ENCODE data around the gene NIPAL4. TPM values are rescaled to one million over a fixed set of nuclear protein-coding genes. Genes with fewer than 3 reads are reported as not detected.

NIPAL4 gene
- total and polyA plus RNA-seq, 9 donors, result 0.08 to 1.0 (median 0.34) TPM

GRCh38 chr5:157446412-157446935 is 13.5 kb upstream of the NIPAL4 start:
- Histone ChIP-seq H3K27ac (ENCODE audit: low read length) (no peak overlapping the region), H3K9me3 (replicated peaks; ENCODE audit: control insufficient read depth, low read depth, low read length) (no peaks in the 10 kb centered on the region), H3K4me3 (ENCODE audit: low read length) (no peak overlapping the region), H3K36me3 (ENCODE audit: control insufficient read depth, insufficient read depth, low read length) (no peaks in the 10 kb centered on the region), H3K27me3 (ENCODE audit: control insufficient read depth, insufficient read depth, low read length) (no peaks in the 10 kb centered on the region), H3K4me1 (ENCODE audit: control insufficient read depth, insufficient read depth, low read length) (peaks cover 14% of the 10 kb centered on the region)
- 91% methylated on average over 5 of the region's 9 CpGs for WGBS (ENCODE audit: insufficient coverage)
- no peak for DNase-seq

- H3K27me3 ChIP-seq (ENCODE audit: control insufficient read depth, insufficient read depth, low read length), result no peaks in the 10 kb centered on the region
- H3K4me3 ChIP-seq (ENCODE audit: low read length), result no peak overlapping the region
- H3K9me3 ChIP-seq (replicated peaks; ENCODE audit: control insufficient read depth, low read depth, low read length), result no peaks in the 10 kb centered on the region
- no peak for DNase-seq
- H3K36me3 ChIP-seq (ENCODE audit: control insufficient read depth, insufficient read depth, low read length), result no peaks in the 10 kb centered on the region
- peaks cover 14% of the 10 kb centered on the region for H3K4me1 ChIP-seq (ENCODE audit: control insufficient read depth, insufficient read depth, low read length)
- no peak overlapping the region for H3K27ac ChIP-seq (ENCODE audit: low read length)
- 82% methylated on average over 13 of the region's 13 CpGs for WGBS (ENCODE audit: insufficient coverage)
Observed at GRCh38 chr5:157447201-157447637, 12.8 kb upstream of the NIPAL4 start.

- Histone ChIP-seq H3K4me1 (ENCODE audit: control insufficient read depth, insufficient read depth, low read length) (peaks cover 6% of the 10 kb centered on the region), H3K4me3 (ENCODE audit: low read length) (no peak overlapping the region), H3K9me3 (replicated peaks; ENCODE audit: control insufficient read depth, low read depth, low read length) (no peaks in the 10 kb centered on the region), H3K27me3 (ENCODE audit: control insufficient read depth, insufficient read depth, low read length) (no peaks in the 10 kb centered on the region), H3K27ac (ENCODE audit: low read length) (no peak overlapping the region), H3K36me3 (ENCODE audit: control insufficient read depth, insufficient read depth, low read length) (no peaks in the 10 kb centered on the region)
- 20% methylated on average over 1 of the region's 6 CpGs for WGBS (ENCODE audit: insufficient coverage)
- peak; percentile 43 for DNase-seq
Observed at GRCh38 chr5:157449011-157449723, 10.8 kb upstream of the NIPAL4 start.

GRCh38 chr5:157450024-157450423 is 10.0 kb upstream of the NIPAL4 start:
- WGBS (ENCODE audit: insufficient coverage), result no CpG with 5 or more reads among the region's 3 CpGs
- Histone ChIP-seq H3K27me3 (ENCODE audit: control insufficient read depth, insufficient read depth, low read length) (no peaks in the 10 kb centered on the region), H3K4me3 (ENCODE audit: low read length) (no peak overlapping the region), H3K9me3 (replicated peaks; ENCODE audit: control insufficient read depth, low read depth, low read length) (no peaks in the 10 kb centered on the region), H3K36me3 (ENCODE audit: control insufficient read depth, insufficient read depth, low read length) (no peaks in the 10 kb centered on the region), H3K27ac (ENCODE audit: low read length) (no peak overlapping the region), H3K4me1 (ENCODE audit: control insufficient read depth, insufficient read depth, low read length) (peaks cover 6% of the 10 kb centered on the region)
- DNase-seq, result no peak

- Histone ChIP-seq H3K36me3 (ENCODE audit: control insufficient read depth, insufficient read depth, low read length) (no peaks in the 10 kb centered on the region), H3K27me3 (ENCODE audit: control insufficient read depth, insufficient read depth, low read length) (no peaks in the 10 kb centered on the region), H3K4me3 (ENCODE audit: low read length) (no peak overlapping the region), H3K27ac (ENCODE audit: low read length) (no peak overlapping the region), H3K4me1 (ENCODE audit: control insufficient read depth, insufficient read depth, low read length) (peaks cover 6% of the 10 kb centered on the region), H3K9me3 (replicated peaks; ENCODE audit: control insufficient read depth, low read depth, low read length) (no peaks in the 10 kb centered on the region)
- WGBS (ENCODE audit: insufficient coverage), result no CpG with 5 or more reads among the region's 3 CpGs
- no peak for DNase-seq
Observed at GRCh38 chr5:157451806-157452205, 8.2 kb upstream of the NIPAL4 start.

- H3K9me3 ChIP-seq (replicated peaks; ENCODE audit: control insufficient read depth, low read depth, low read length), result no peaks in the 10 kb centered on the region
- H3K27ac ChIP-seq (ENCODE audit: low read length), result no peak overlapping the region
- WGBS (ENCODE audit: insufficient coverage), result 79% methylated on average over 4 of the region's 7 CpGs
- H3K4me1 ChIP-seq (ENCODE audit: control insufficient read depth, insufficient read depth, low read length), result peaks cover 4% of the 10 kb centered on the region
- H3K4me3 ChIP-seq (ENCODE audit: low read length), result no peak overlapping the region
- H3K36me3 ChIP-seq (ENCODE audit: control insufficient read depth, insufficient read depth, low read length), result no peaks in the 10 kb centered on the region
- DNase-seq, result no peak
- no peaks in the 10 kb centered on the region for H3K27me3 ChIP-seq (ENCODE audit: control insufficient read depth, insufficient read depth, low read length)
Observed at GRCh38 chr5:157454273-157454672, 5.7 kb upstream of the NIPAL4 start.

GRCh38 chr5:157455057-157455456 is 5.0 kb upstream of the NIPAL4 start:
- Histone ChIP-seq H3K4me3 (ENCODE audit: low read length) (no peak overlapping the region), H3K36me3 (ENCODE audit: control insufficient read depth, insufficient read depth, low read length) (no peaks in the 10 kb centered on the region), H3K9me3 (replicated peaks; ENCODE audit: control insufficient read depth, low read depth, low read length) (no peaks in the 10 kb centered on the region), H3K4me1 (ENCODE audit: control insufficient read depth, insufficient read depth, low read length) (peaks cover 4% of the 10 kb centered on the region), H3K27ac (ENCODE audit: low read length) (no peak overlapping the region), H3K27me3 (ENCODE audit: control insufficient read depth, insufficient read depth, low read length) (peaks cover 6% of the 10 kb centered on the region)
- DNase-seq, result no peak
- 83% methylated on average over 7 of the region's 7 CpGs for WGBS (ENCODE audit: insufficient coverage)

GRCh38 chr5:157456301-157456700 is 3.7 kb upstream of the NIPAL4 start:
- H3K27me3 ChIP-seq (ENCODE audit: control insufficient read depth, insufficient read depth, low read length), result peaks cover 17% of the 10 kb centered on the region
- peaks cover 9% of the 10 kb centered on the region for H3K4me1 ChIP-seq (ENCODE audit: control insufficient read depth, insufficient read depth, low read length)
- H3K9me3 ChIP-seq (replicated peaks; ENCODE audit: control insufficient read depth, low read depth, low read length), result no peaks in the 10 kb centered on the region
- no CpG with 5 or more reads among the region's 5 CpGs for WGBS (ENCODE audit: insufficient coverage)
- no peak overlapping the region for H3K4me3 ChIP-seq (ENCODE audit: low read length)
- no peak overlapping the region for H3K27ac ChIP-seq (ENCODE audit: low read length)
- no peaks in the 10 kb centered on the region for H3K36me3 ChIP-seq (ENCODE audit: control insufficient read depth, insufficient read depth, low read length)
- no peak for DNase-seq

- H3K4me3 ChIP-seq (ENCODE audit: low read length), result no peak overlapping the region
- no peak overlapping the region for H3K27ac ChIP-seq (ENCODE audit: low read length)
- H3K36me3 ChIP-seq (ENCODE audit: control insufficient read depth, insufficient read depth, low read length), result no peaks in the 10 kb centered on the region
- no peak for DNase-seq
- peaks cover 9% of the 10 kb centered on the region for H3K4me1 ChIP-seq (ENCODE audit: control insufficient read depth, insufficient read depth, low read length)
- peaks cover 25% of the 10 kb centered on the region for H3K27me3 ChIP-seq (ENCODE audit: control insufficient read depth, insufficient read depth, low read length)
- 93% methylated on average over 2 of the region's 5 CpGs for WGBS (ENCODE audit: insufficient coverage)
- H3K9me3 ChIP-seq (replicated peaks; ENCODE audit: control insufficient read depth, low read depth, low read length), result no peaks in the 10 kb centered on the region
Observed at GRCh38 chr5:157457391-157457790, 2.6 kb upstream of the NIPAL4 start.

- Histone ChIP-seq H3K27me3 (ENCODE audit: control insufficient read depth, insufficient read depth, low read length) (peaks cover 25% of the 10 kb centered on the region), H3K4me1 (ENCODE audit: control insufficient read depth, insufficient read depth, low read length) (peaks cover 9% of the 10 kb centered on the region), H3K4me3 (ENCODE audit: low read length) (no peak overlapping the region), H3K27ac (ENCODE audit: low read length) (no peak overlapping the region), H3K9me3 (replicated peaks; ENCODE audit: control insufficient read depth, low read depth, low read length) (no peaks in the 10 kb centered on the region), H3K36me3 (ENCODE audit: control insufficient read depth, insufficient read depth, low read length) (no peaks in the 10 kb centered on the region)
- 51% methylated on average over 2 of the region's 5 CpGs for WGBS (ENCODE audit: insufficient coverage)
- no peak for DNase-seq
Observed at GRCh38 chr5:157458835-157459234, 1.2 kb upstream of the NIPAL4 start.

Data from muscle of leg (tissue), 11 donors.